Right lobe of liver (tissue), 6 donors: ENCODE data around the gene IRX6. TPM values are rescaled to one million over a fixed set of nuclear protein-coding genes. Genes with fewer than 3 reads are reported as not detected.

ENCODE experiments used
- ATAC-seq, 4 donors: fragments of 200-7000 bp; cut with Tn5 transposase; one replicate each; pipeline ENCODE4 v1.9.1; 2020; ENCODE audit warnings: mild to moderate bottlenecking in 4 of 4, moderate library complexity in 4 of 4
- DNase-seq, 3 donors: peaks; one replicate each; pipeline ENCODE4 v3.0.0-alpha.2; 2020
- H3K27ac ChIP-seq, 3 donors: fragments of 200-600 bp; one replicate each; pipeline ENCODE4 v1.8.0; 2022
- H3K27me3 ChIP-seq, 2 donors: fragments of 200-600 bp; one replicate each; pipeline ENCODE4 v1.8.0; 2022
- H3K36me3 ChIP-seq, 4 donors: fragments of 200-600 bp; sonication (generic) in 1 of 4; one replicate each; pipeline versions ENCODE4 v1.5.1 to v1.8.0; 2017 to 2022; ENCODE audit warnings: control low read depth in 1 of 4
- H3K4me1 ChIP-seq, 4 donors: fragments of 200-600 bp; sonication (generic) in 1 of 4; one replicate each; pipeline versions ENCODE4 v1.5.1 to v1.8.0; 2017 to 2022; ENCODE audit warnings: control low read depth in 1 of 4
- H3K4me3 ChIP-seq, 3 donors: fragments of 200-600 bp; one replicate each; pipeline ENCODE4 v1.8.0; 2022
- H3K9me3 ChIP-seq, 4 donors: fragments of 200-600 bp; sonication (generic) in 1 of 4; one replicate each; pipeline versions ENCODE4 v1.5.1 to v1.8.0; 2017 to 2022; ENCODE audit warnings: control low read depth in 1 of 4
- POLR2A ChIP-seq: fragments of 450-650 bp; IDR thresholded peaks from one replicate; pipeline ENCODE4 v1.6.1; 2017; ENCODE audit warnings: antibody characterized with exemption, mild to moderate bottlenecking
- WGBS: methylation state at CpG from one replicate; pipeline ENCODE4 v1.1.6; 2018; ENCODE audit warnings: low coverage, low lambda C conversion rate; ENCODE audit not compliant: insufficient coverage; ENCODE audit errors: missing lambda C conversion rate; 5-methylcytosine and 5-hydroxymethylcytosine counted together
- intact Hi-C, 2 donors: fragments of 100-400 bp; cut with DNase I; formaldehyde crosslinking; loops; one replicate each; pipeline versions ENCODE4 v1.11.2 to v1.14.1; 2022
- total RNA-seq, 6 experiments: library from RNA; depleted of rRNA in 2 of 6; stranded (reverse); fragments of >200 nt in 2 of 6; fragmentation: NEBNext Ultra II Directional in 3 of 6; extraction: Animal tissue kit (Norgen Biotek cat#: 25700) in 3 of 6; gene quantifications; one replicate each; pipeline versions ENCODE4 v1.1.0 to v1.2.4, GENCODE V29; 2016 to 2023
- TF ChIP-seq, protein P1 (sequence below), 4 donors: fragments of 200-600 bp in 3 of 4; fragments of 450-650 bp in 1 of 4; IDR thresholded peaks; one replicate each; pipeline versions ENCODE4 v1.5.1 to v1.8.0; 2016 to 2022; ENCODE audit warnings: antibody characterized with exemption in 4 of 4, mild to moderate bottlenecking in 2 of 4
- donor health status: DM: no; HTN: yes; CAD: no.
- donor health status: DM: no; HTN: no; CAD: no.
- donor health status: DM: no; HTN: no; CAD: no.
- donor health status: DM: no; HTN: yes; CAD: no.
- donor health status: DM: no; HTN: yes; CAD: no.

IRX6 gene
- total RNA-seq, 6 experiments from 2014 or later, result not detected

DNA sequence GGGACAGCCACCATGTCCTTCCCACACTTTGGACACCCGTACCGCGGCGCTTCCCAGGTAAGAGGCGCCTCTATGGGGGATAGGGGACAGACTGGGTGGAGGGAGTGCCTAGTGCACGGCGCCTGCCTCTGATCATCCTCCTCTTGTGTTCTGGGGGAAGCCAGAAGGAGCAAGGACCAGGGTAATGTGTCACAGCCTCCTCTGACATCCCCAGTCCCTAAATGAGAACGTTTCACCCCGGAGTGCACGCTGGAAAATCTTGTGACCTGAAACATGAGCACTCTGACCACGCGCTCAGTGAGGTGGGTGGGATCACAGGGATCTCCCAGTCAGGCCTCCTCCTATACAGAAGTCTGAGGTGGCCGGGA is 1.1 kb downstream of the IRX6 start:
- WGBS, result 2% methylated on average over 8 of the region's 13 CpGs
- ATAC-seq (no peak), DNase-seq (no peak)
- TF ChIP-seq, protein P1, sequence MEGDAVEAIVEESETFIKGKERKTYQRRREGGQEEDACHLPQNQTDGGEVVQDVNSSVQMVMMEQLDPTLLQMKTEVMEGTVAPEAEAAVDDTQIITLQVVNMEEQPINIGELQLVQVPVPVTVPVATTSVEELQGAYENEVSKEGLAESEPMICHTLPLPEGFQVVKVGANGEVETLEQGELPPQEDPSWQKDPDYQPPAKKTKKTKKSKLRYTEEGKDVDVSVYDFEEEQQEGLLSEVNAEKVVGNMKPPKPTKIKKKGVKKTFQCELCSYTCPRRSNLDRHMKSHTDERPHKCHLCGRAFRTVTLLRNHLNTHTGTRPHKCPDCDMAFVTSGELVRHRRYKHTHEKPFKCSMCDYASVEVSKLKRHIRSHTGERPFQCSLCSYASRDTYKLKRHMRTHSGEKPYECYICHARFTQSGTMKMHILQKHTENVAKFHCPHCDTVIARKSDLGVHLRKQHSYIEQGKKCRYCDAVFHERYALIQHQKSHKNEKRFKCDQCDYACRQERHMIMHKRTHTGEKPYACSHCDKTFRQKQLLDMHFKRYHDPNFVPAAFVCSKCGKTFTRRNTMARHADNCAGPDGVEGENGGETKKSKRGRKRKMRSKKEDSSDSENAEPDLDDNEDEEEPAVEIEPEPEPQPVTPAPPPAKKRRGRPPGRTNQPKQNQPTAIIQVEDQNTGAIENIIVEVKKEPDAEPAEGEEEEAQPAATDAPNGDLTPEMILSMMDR (IDR thresholded peaks at IDR 0.05), result no peak
- no peak for TF ChIP-seq POLR2A
- Histone ChIP-seq H3K36me3 (no peaks in the 10 kb centered on the region), H3K4me3 (no peak overlapping the region), H3K27ac (no peak overlapping the region), H3K4me1 (no peaks in the 10 kb centered on the region), H3K27me3 (peaks cover 7 to 13% of the 10 kb centered on the region in 2 donors), H3K9me3 (no peaks in the 10 kb centered on the region)
- intact Hi-C loops, result no loop called here

DNA sequence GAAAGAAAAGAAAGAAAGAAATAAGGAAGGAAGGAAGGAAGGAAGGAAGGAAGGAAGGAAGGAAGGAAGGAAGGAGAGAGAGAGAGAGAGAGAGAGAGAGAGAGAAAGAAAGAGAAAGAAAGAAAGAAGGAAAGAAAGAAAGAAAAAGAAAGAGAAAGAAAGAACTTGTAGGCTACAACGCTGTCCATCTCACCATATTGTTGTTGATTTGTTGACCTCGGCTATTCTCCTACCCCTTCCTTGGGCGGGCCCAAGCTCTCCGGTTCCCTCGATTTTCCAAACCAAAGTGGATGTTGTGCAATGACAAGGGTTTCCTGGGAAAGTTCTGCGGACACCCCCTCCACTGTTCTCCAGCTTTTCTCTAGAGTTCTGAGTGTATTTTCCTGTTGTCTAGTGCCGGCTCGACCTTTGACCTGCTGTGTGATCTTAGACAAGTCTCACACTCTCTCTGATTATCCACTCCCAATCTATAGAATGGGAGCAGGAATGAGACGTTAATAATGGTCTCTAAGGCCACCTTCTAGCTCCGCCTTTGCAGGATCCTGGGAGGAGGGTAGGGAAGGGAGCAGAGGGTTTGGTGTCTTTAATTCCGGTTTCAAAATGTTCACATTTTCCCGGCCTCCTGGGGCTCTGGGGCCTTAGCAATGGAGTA is 1.6 kb downstream of the IRX6 start:
- no peak for TF ChIP-seq POLR2A
- TF ChIP-seq, protein P1 (IDR thresholded peaks at IDR 0.05), result no peak
- Histone ChIP-seq H3K4me3 (no peak overlapping the region), H3K9me3 (no peaks in the 10 kb centered on the region), H3K27me3 (peaks cover 7 to 13% of the 10 kb centered on the region in 2 donors), H3K36me3 (no peaks in the 10 kb centered on the region), H3K27ac (no peak overlapping the region), H3K4me1 (no peaks in the 10 kb centered on the region)
- no peak for ATAC-seq
- 5% methylated on average over 12 of the region's 12 CpGs for WGBS
- intact Hi-C loops, result no loop called here
- DNase-seq, result no peak

DNA sequence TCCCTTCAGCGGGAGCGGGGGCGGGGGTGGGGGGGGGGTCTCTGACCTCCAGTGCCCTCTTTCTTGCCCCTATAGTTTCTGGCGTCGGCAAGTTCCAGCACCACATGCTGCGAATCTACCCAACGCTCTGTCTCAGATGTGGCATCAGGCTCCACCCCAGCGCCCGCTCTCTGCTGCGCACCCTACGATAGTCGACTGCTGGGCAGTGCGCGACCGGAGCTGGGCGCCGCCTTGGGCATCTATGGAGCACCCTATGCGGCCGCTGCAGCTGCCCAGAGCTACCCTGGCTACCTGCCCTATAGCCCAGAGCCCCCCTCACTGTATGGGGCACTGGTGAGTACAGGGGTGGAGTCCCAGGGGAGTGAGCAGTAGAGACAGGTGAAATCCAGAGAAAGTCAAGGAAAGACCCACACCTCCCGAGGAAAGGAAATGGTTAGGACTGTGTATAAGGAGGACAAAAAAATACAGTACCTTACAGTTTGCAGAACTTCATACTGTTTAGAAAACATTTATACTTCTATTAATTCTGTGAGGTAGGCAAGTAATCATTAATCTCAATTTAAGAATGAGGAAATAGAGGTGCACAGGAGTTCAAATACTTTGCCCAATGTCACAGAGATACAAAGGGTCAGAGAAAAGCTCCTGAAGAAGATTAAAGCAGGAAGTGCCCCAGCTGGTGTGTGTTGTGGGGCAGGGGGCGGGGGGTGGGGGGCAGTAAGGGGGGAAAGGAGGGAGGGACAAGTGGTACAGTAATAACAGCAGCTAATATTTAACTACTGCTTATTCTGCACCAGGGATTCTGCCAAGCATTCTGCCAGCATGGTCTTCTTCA is 2.5 kb downstream of the IRX6 start:
- DNase-seq, result no peak
- no peak for TF ChIP-seq POLR2A
- TF ChIP-seq, protein P1 (IDR thresholded peaks at IDR 0.05), result no peak
- intact Hi-C loops, result no loop called here
- peaks cover 0 to 3% (median 0%) of the 10 kb centered on the region in 4 donors for H3K4me1 ChIP-seq
- no peak overlapping the region for H3K27ac ChIP-seq
- H3K9me3 ChIP-seq, result no peaks in the 10 kb centered on the region
- no peaks in the 10 kb centered on the region for H3K36me3 ChIP-seq
- no peak overlapping the region for H3K4me3 ChIP-seq
- 10% methylated on average over 21 of the region's 21 CpGs for WGBS
- ATAC-seq, result peak in 1 of 4 donors; percentile 15
- peaks cover 7 to 13% of the 10 kb centered on the region in 2 donors for H3K27me3 ChIP-seq

DNA sequence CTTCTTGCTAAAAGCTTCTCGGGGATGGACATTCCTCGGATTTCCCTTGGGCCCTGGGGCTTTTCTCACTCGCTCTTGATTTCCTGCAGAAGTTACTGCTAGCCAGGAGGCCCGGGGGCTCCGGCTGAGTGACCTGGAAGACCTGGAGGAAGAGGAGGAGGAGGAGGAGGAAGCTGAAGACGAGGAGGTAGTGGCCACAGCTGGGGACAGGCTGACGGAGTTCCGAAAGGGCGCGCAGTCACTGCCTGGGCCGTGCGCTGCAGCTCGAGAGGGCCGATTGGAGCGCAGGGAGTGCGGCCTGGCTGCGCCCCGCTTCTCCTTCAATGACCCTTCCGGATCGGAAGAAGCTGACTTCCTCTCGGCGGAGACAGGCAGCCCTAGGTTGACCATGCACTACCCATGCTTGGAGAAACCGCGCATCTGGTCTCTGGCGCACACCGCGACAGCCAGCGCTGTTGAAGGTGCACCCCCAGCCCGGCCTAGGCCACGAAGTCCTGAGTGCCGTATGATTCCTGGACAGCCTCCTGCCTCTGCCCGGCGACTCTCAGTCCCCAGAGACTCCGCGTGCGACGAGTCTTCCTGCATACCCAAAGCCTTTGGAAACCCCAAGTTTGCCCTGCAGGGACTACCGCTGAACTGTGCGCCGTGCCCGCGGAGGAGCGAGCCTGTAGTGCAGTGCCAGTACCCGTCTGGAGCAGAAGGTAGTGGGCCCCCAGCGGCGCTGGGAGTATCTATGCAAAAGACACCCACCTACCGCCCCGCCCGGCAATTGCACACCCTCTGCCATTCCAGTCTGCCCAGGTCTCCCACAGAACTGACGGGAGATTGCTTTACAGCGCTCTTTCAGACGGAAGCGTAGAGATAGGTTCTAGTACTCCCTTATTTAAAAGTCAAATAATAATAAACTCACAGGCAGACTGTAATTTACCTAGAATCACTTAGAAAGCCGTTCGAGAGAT is 4.9 kb downstream of the IRX6 start:
- Histone ChIP-seq H3K27ac (no peak overlapping the region), H3K27me3 (peaks cover under 1 to 13% of the 10 kb centered on the region in 2 donors), H3K36me3 (no peaks in the 10 kb centered on the region), H3K4me3 (no peak overlapping the region), H3K9me3 (no peaks in the 10 kb centered on the region), H3K4me1 (peaks cover 0 to 4% (median 0%) of the 10 kb centered on the region in 4 donors)
- WGBS, result 12% methylated on average over 21 of the region's 55 CpGs
- TF ChIP-seq, protein P1 (IDR thresholded peaks at IDR 0.05), result no peak
- no peak for TF ChIP-seq POLR2A
- DNase-seq (peak in 1 of 3 donors; percentile 19), ATAC-seq (peak; percentile 35 to 51 (median 42))
- intact Hi-C loops, result no loop called here
